Gastroesophageal sphincter (tissue), 3 donors: Measurements from ENCODE around the gene C1QTNF9B.

Source experiments
- POLR2A ChIP-seq, 2 donors: fragments of 450-650 bp; IDR thresholded peaks; one replicate each; pipeline ENCODE4 v1.6.1; 2017; ENCODE audit warnings: antibody characterized with exemption in 2 of 2, mild to moderate bottlenecking in 2 of 2, moderate library complexity in 1 of 2
- POLR2AphosphoS5 ChIP-seq: sonication (generic); formaldehyde crosslinking; IDR thresholded peaks from one replicate; pipeline ENCODE4 v1.6.1; 2017; ENCODE audit warnings: antibody characterized with exemption
- TF ChIP-seq, protein P1 (sequence below), 4 experiments: fragments of 200-600 bp in 2 of 4; fragments of 450-650 bp in 2 of 4; sonication (generic) in 1 of 4; IDR thresholded peaks; one replicate each; pipeline ENCODE4 v1.5.1; 2017 to 2019; ENCODE audit warnings: antibody characterized with exemption in 4 of 4, mild to moderate bottlenecking in 2 of 4, moderate library complexity in 2 of 4

DNA sequence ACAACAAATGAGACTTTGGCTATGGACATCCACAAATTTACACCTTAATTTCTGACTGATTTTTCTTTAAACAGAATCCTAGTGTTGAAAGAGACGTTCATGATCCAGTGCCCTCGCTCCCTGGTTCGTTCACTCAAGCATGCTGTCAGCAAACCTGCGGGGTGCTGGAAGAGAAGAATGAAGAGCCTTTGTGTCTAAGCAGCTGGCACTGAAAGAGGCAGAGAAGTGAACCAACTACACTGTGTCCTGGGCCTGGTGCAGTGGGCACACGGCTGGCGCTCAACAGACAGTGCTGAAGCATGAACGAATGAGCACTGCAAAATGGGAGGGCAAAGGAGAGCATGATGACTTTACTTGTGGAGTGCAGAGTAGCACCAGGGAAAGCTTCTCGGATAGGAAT, 54.9 kb downstream of the C1QTNF9B start:
- TF ChIP-seq, protein P1, sequence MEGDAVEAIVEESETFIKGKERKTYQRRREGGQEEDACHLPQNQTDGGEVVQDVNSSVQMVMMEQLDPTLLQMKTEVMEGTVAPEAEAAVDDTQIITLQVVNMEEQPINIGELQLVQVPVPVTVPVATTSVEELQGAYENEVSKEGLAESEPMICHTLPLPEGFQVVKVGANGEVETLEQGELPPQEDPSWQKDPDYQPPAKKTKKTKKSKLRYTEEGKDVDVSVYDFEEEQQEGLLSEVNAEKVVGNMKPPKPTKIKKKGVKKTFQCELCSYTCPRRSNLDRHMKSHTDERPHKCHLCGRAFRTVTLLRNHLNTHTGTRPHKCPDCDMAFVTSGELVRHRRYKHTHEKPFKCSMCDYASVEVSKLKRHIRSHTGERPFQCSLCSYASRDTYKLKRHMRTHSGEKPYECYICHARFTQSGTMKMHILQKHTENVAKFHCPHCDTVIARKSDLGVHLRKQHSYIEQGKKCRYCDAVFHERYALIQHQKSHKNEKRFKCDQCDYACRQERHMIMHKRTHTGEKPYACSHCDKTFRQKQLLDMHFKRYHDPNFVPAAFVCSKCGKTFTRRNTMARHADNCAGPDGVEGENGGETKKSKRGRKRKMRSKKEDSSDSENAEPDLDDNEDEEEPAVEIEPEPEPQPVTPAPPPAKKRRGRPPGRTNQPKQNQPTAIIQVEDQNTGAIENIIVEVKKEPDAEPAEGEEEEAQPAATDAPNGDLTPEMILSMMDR (IDR thresholded peaks at IDR 0.05) = no peak
- TF ChIP-seq POLR2A (IDR thresholded peaks at IDR 0.05) = no peak
- no peak for TF ChIP-seq POLR2AphosphoS5
